Kidney (tissue), 14 donors: Measurements from ENCODE around the gene FBXW4. TPM values are rescaled to one million over a fixed set of nuclear protein-coding genes. Genes with fewer than 3 reads are reported as not detected.
A peak's percentile ranks its signal among the peaks of the same experiment; 100 is the strongest.

ENCODE experiments used
- DNase-seq, 5 donors: peaks; one replicate each; pipeline ENCODE4 v3.0.0-alpha.2; 2013 to 2020
- FAIRE-seq: peaks from 2 replicates; lab custom pipeline; 2012; peaks lifted over from hg19 to GRCh38; lab: Jason Lieb, UNC
- H3K27ac ChIP-seq, 2 donors: one replicate each; pipeline ENCODE4 v1.7.0; 2013; ENCODE audit warnings: low read depth in 2 of 2, low read length in 2 of 2, inconsistent platforms in 1 of 2
- H3K27me3 ChIP-seq: one replicate; pipeline ENCODE4 v1.7.1; 2013; ENCODE audit warnings: low read length, inconsistent platforms; ENCODE audit not compliant: control insufficient read depth, insufficient read depth
- H3K36me3 ChIP-seq, 3 donors: one replicate each; pipeline versions ENCODE4 v1.7.0 to v1.7.1; 2013; ENCODE audit warnings: low read length in 3 of 3, control low read depth in 1 of 3, inconsistent platforms in 1 of 3; ENCODE audit not compliant: insufficient read depth in 3 of 3, control insufficient read depth in 2 of 3
- H3K4me1 ChIP-seq, 3 donors: one replicate each; pipeline versions ENCODE4 v1.7.0 to v1.7.1; 2013; ENCODE audit warnings: low read length in 3 of 3, inconsistent platforms in 1 of 3, low read depth in 1 of 3; ENCODE audit not compliant: control insufficient read depth in 2 of 3, insufficient read depth in 2 of 3
- H3K4me3 ChIP-seq, 3 donors: one replicate each; pipeline versions ENCODE4 v1.7.0 to v1.8.1; 2013; ENCODE audit warnings: low read length in 3 of 3, control low read depth in 1 of 3, inconsistent platforms in 1 of 3
- H3K9ac ChIP-seq, 3 donors: one replicate each; pipeline versions ENCODE4 v1.7.0 to v1.7.1; 2013; ENCODE audit warnings: low read length in 3 of 3, control low read depth in 1 of 3, inconsistent platforms in 1 of 3
- H3K9me3 ChIP-seq, 3 donors: one replicate each; pipeline versions ENCODE4 v1.7.0 to v1.7.1; 2013; ENCODE audit warnings: low read length in 3 of 3, control low read depth in 1 of 3, inconsistent platforms in 1 of 3; ENCODE audit not compliant: control insufficient read depth in 2 of 3, insufficient read depth in 1 of 3
- CTCF ChIP-seq: IDR thresholded peaks from 3 replicates; pipeline ENCODE4 v1.5.1; 2012; ENCODE audit warnings: mild to moderate bottlenecking, moderate library complexity, borderline replicate concordance; ENCODE audit not compliant: insufficient read depth; ENCODE audit errors: extremely low read depth
- intact Hi-C: fragments of 100-400 bp; cut with DNase I; formaldehyde crosslinking; loops from one replicate; pipeline ENCODE4 v1.11.1; 2022
- microRNA-seq: library from miRNA; unstranded; fragments of <30 nt; microRNA quantifications from one replicate; pipeline ENCODE4 v1.2.0, GENCODE V29; 2020
- polyA plus RNA-seq: library from polyadenylated mRNA; stranded (reverse); fragments of 350-450 nt; fragmentation: Illumina TruSeq; extraction: RNeasy Lipid Tissue Mini Kit (QIAGEN cat#74804); gene quantifications from one replicate; pipeline ENCODE4 v1.2.3, GENCODE V29; 2014; ENCODE audit warnings: low read depth, low replicate concordance; ENCODE audit not compliant: insufficient read depth
- total RNA-seq: library from RNA; stranded (reverse); fragmentation: NEBNext Ultra II Directional; extraction: Animal tissue kit (Norgen Biotek cat#: 25700); gene quantifications from one replicate; pipeline ENCODE4 v1.2.1, GENCODE V29; 2021
- donor health status: control.
- donor health status: control.
- donor health status: control.
- donor health status: control.
- donor health status: control.
- donor health status: DM: yes; HTN: yes; CAD: no.
- donor health status: Normal renal cell carcinoma (clear cell type).

Gene FBXW4
- total and polyA plus RNA-seq, 2 donors from 2014 or later = 47.6 to 80.1 TPM

GRCh38 chr10:101563007-101563406 is 132.0 kb downstream of the FBXW4 start:
- FAIRE-seq = no peak
- no peak overlapping the region for H3K4me3 ChIP-seq

GRCh38 chr10:101562231-101562630 is 132.7 kb downstream of the FBXW4 start:
- peaks cover 0 to 7% (median 0%) of the 10 kb centered on the region in 3 donors for H3K4me1 ChIP-seq
- H3K4me3 ChIP-seq = no peak overlapping the region
- no peak for FAIRE-seq
- no peaks in the 10 kb centered on the region for H3K36me3 ChIP-seq
- DNase-seq = peak in 1 of 5 donors; percentile 54
- TF ChIP-seq CTCF = no peak
- H3K27ac ChIP-seq = no peak overlapping the region
- H3K9ac ChIP-seq = no peak overlapping the region
- peaks cover 4% of the 10 kb centered on the region for H3K27me3 ChIP-seq
- H3K9me3 ChIP-seq = no peaks in the 10 kb centered on the region
- intact Hi-C loops = loop anchor here (10.0 kb wide), 1 partner anchor 347 kb away; no protein-coding TSS in a partner anchor

More at GRCh38 chr10:101563007-101563406, 132.0 kb downstream of the FBXW4 start:
- H3K27ac ChIP-seq = no peak overlapping the region
- intact Hi-C loops = loop anchor here (10.0 kb wide), 1 partner anchor 348 kb away; no protein-coding TSS in a partner anchor
- no peaks in the 10 kb centered on the region for H3K36me3 ChIP-seq
- H3K4me1 ChIP-seq = peaks cover 0 to 7% (median 0%) of the 10 kb centered on the region in 3 donors
- peak in 1 of 5 donors; percentile 3 for DNase-seq
- H3K9ac ChIP-seq = no peak overlapping the region
- peaks cover 4% of the 10 kb centered on the region for H3K27me3 ChIP-seq
- no peaks in the 10 kb centered on the region for H3K9me3 ChIP-seq
- TF ChIP-seq CTCF = no peak

GRCh38 chr10:101561068-101561915 is 133.7 kb downstream of the FBXW4 start:
- H3K27ac ChIP-seq = no peak overlapping the region
- intact Hi-C loops = loop anchor here (10.0 kb wide), 1 partner anchor 346 kb away; no protein-coding TSS in a partner anchor
- FAIRE-seq (no peak), DNase-seq (peak in 1 of 5 donors; percentile 41)
- H3K4me3 ChIP-seq = no peak overlapping the region
- H3K27me3 ChIP-seq = peaks cover 4% of the 10 kb centered on the region
- peaks cover 0 to 1% (median 0%) of the 10 kb centered on the region in 3 donors for H3K4me1 ChIP-seq
- TF ChIP-seq CTCF = no peak
- H3K9me3 ChIP-seq = no peaks in the 10 kb centered on the region
- H3K9ac ChIP-seq = no peak overlapping the region
- H3K36me3 ChIP-seq = no peaks in the 10 kb centered on the region

Small RNAs within 50 kb of the gene (microRNA-seq; reads per million reads assigned to microRNA genes)
- gene MIR3158-1 (not detected), gene MIR3158-2 (not detected)

Other genes with a start within 250 kb of the FBXW4 start
- gene POLL, start 106.9 kb downstream of the FBXW4 start, total RNA-seq = 35.2 TPM
- 27.5 TPM for gene POLL, start 106.9 kb downstream of the FBXW4 start, polyA plus RNA-seq
- 26.4 TPM for gene DPCD, start 106.8 kb downstream of the FBXW4 start, total RNA-seq
- 63.1 TPM for gene DPCD, start 106.8 kb downstream of the FBXW4 start, polyA plus RNA-seq
- not detected for gene FGF8, start 80.9 kb upstream of the FBXW4 start, total RNA-seq
- gene FGF8, start 80.9 kb upstream of the FBXW4 start, polyA plus RNA-seq = not detected
- 23.8 TPM for gene NPM3, start 88.3 kb upstream of the FBXW4 start, total RNA-seq
- gene NPM3, start 88.3 kb upstream of the FBXW4 start, polyA plus RNA-seq = 34.0 TPM
- gene OGA, start 123.3 kb upstream of the FBXW4 start, total RNA-seq = 146 TPM
- 33.4 TPM for gene OGA, start 123.3 kb upstream of the FBXW4 start, polyA plus RNA-seq
- gene KCNIP2, start 148.6 kb upstream of the FBXW4 start, total RNA-seq = 3.4 TPM
- gene KCNIP2, start 148.6 kb upstream of the FBXW4 start, polyA plus RNA-seq = 0.67 TPM